Stimulated activated effector memory CD8-positive, alpha-beta T cell treated with anti-CD3 and anti-CD28 coated beads, Interleukin-12 subunit alpha, Interleukin-12 subunit beta, amount 100 ng/mL, for 72 hours (primary cell): Measurements from ENCODE around the gene RFX3.

Experiments used
- ATAC-seq: fragments of 150-1000 bp; cut with Tn5 transposase; 2 replicates; pipeline ENCODE4 v1.10.0; 2021
- DNase-seq, 2 donors: peaks; one replicate each; pipeline ENCODE4 v3.0.0; 2021 to 2022; ENCODE audit warnings: low spot score in 2 of 2
- H3K27ac Mint-ChIP-seq: one replicate; pipeline ENCODE4 v1.8.0; 2022; ENCODE audit warnings: mild to moderate bottlenecking, mixed read lengths
- H3K36me3 Mint-ChIP-seq: one replicate; pipeline ENCODE4 v1.8.0; 2022; ENCODE audit warnings: mild to moderate bottlenecking, mixed read lengths
- H3K4me1 Mint-ChIP-seq: one replicate; pipeline ENCODE4 v1.8.0; 2022; ENCODE audit warnings: mixed read lengths
- H3K4me3 Mint-ChIP-seq: one replicate; pipeline ENCODE4 v1.8.0; 2022; ENCODE audit warnings: mild to moderate bottlenecking, mixed read lengths
- H3K9me3 Mint-ChIP-seq: one replicate; pipeline ENCODE4 v1.8.0; 2022; ENCODE audit warnings: mixed read lengths

RFX3 gene

DNA sequence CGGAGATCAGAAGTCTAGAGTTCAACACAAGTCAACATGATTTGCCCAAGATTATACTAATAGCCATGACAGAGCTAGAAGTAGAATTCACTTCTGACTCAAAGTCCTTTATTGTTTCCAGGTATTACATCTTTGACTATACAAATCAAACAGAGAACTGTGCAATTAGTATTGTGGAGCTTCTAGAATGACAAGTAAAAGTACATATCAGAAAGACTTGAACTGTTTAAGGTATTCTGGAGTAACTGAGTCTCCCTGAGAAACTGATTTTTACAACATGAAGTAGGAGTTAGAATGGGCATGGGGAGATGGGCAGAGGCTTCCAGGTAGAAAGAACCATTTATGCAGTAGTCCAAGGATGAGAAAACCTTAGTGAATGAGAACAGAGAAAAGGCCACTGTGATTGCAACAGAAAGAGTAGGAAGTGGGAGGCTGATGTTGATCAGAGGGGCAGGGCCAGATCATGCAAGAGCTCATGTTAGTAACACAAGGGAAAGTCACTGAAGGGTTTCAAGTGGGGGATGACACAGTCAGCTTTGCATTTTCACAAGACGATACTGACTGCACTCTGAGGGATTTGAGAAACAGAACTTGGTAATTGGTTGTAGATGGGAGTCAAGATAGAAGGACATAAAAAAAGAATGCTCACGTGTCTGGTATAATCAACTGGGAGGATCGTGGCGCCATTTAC is 280.7 kb downstream of the RFX3 start:
- Mint-ChIP-seq H3K4me1 (no peaks in the 10 kb centered on the region), H3K4me3 (no peak overlapping the region), H3K9me3 (no peaks in the 10 kb centered on the region), H3K27ac (no peak overlapping the region), H3K36me3 (no peaks in the 10 kb centered on the region)
- DNase-seq (peak in 1 of 2 donors; percentile 48), ATAC-seq (peak; percentile 73)

- ATAC-seq: no peak
- H3K27ac Mint-ChIP-seq: no peak overlapping the region
These were observed 282.1 kb downstream of the RFX3 start for GRCh38 chr9:3243683-3244082.

GRCh38 chr9:3241290-3241689 is 284.5 kb downstream of the RFX3 start:
- Mint-ChIP-seq H3K4me1 (no peaks in the 10 kb centered on the region), H3K36me3 (no peaks in the 10 kb centered on the region), H3K27ac (no peak overlapping the region), H3K4me3 (no peak overlapping the region), H3K9me3 (no peaks in the 10 kb centered on the region)
- DNase-seq (no peak), ATAC-seq (no peak)

More at GRCh38 chr9:3243683-3244082, 282.1 kb downstream of the RFX3 start:
- no peak overlapping the region for H3K4me3 Mint-ChIP-seq
- no peak for DNase-seq
- H3K9me3 Mint-ChIP-seq: no peaks in the 10 kb centered on the region
- no peaks in the 10 kb centered on the region for H3K36me3 Mint-ChIP-seq
- no peaks in the 10 kb centered on the region for H3K4me1 Mint-ChIP-seq

GRCh38 chr9:3240656-3241268 is 285.0 kb downstream of the RFX3 start:
- no peak overlapping the region for H3K27ac Mint-ChIP-seq
- no peaks in the 10 kb centered on the region for H3K4me1 Mint-ChIP-seq
- ATAC-seq: peak; percentile 89
- H3K4me3 Mint-ChIP-seq: no peak overlapping the region
- peak; percentile 24 to 71 for DNase-seq
- no peaks in the 10 kb centered on the region for H3K36me3 Mint-ChIP-seq
- H3K9me3 Mint-ChIP-seq: no peaks in the 10 kb centered on the region

DNA sequence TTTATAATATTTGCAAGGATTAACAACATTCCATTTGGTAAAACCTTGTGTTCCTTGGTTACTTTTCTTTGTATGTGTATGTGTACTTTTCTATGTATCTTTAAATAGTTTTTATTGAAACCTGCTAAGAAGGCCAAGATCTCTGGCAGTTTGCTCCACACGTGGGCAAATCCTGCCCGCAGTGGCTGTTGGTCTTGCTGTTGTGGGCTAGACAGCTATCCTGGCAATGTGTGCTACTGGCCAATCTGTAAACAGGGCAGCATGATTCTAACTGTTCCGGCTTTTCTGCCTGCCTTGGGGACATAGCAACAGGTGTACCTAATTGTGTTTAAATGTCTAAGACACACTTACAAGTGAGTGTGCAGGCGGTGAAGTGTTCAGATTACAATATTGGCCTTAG is 286.6 kb downstream of the RFX3 start:
- ATAC-seq (no peak), DNase-seq (no peak)
- H3K9me3 Mint-ChIP-seq: no peaks in the 10 kb centered on the region
- H3K27ac Mint-ChIP-seq: no peak overlapping the region
- H3K4me1 Mint-ChIP-seq: no peaks in the 10 kb centered on the region
- no peaks in the 10 kb centered on the region for H3K36me3 Mint-ChIP-seq
- no peak overlapping the region for H3K4me3 Mint-ChIP-seq

GRCh38 chr9:3238236-3238635 is 287.6 kb downstream of the RFX3 start:
- Mint-ChIP-seq H3K4me1 (no peaks in the 10 kb centered on the region), H3K4me3 (no peak overlapping the region), H3K27ac (no peak overlapping the region), H3K9me3 (no peaks in the 10 kb centered on the region), H3K36me3 (no peaks in the 10 kb centered on the region)
- ATAC-seq (no peak), DNase-seq (no peak)

GRCh38 chr9:3237121-3237520 is 288.7 kb downstream of the RFX3 start:
- no peak overlapping the region for H3K27ac Mint-ChIP-seq
- no peak overlapping the region for H3K4me3 Mint-ChIP-seq

GRCh38 chr9:3235497-3235896 is 290.3 kb downstream of the RFX3 start:
- no peaks in the 10 kb centered on the region for H3K36me3 Mint-ChIP-seq
- H3K27ac Mint-ChIP-seq: no peak overlapping the region
- ATAC-seq: no peak
- H3K4me3 Mint-ChIP-seq: no peak overlapping the region
- no peaks in the 10 kb centered on the region for H3K9me3 Mint-ChIP-seq
- no peaks in the 10 kb centered on the region for H3K4me1 Mint-ChIP-seq
- DNase-seq: no peak

More at GRCh38 chr9:3237121-3237520, 288.7 kb downstream of the RFX3 start:
- no peak for ATAC-seq
- no peak for DNase-seq
- no peaks in the 10 kb centered on the region for H3K9me3 Mint-ChIP-seq
- no peaks in the 10 kb centered on the region for H3K36me3 Mint-ChIP-seq
- no peaks in the 10 kb centered on the region for H3K4me1 Mint-ChIP-seq

- no peaks in the 10 kb centered on the region for H3K9me3 Mint-ChIP-seq
- no peak for DNase-seq
- H3K4me3 Mint-ChIP-seq: no peak overlapping the region
These were observed 300.9 kb downstream of the RFX3 start for GRCh38 chr9:3224931-3225330.

DNA sequence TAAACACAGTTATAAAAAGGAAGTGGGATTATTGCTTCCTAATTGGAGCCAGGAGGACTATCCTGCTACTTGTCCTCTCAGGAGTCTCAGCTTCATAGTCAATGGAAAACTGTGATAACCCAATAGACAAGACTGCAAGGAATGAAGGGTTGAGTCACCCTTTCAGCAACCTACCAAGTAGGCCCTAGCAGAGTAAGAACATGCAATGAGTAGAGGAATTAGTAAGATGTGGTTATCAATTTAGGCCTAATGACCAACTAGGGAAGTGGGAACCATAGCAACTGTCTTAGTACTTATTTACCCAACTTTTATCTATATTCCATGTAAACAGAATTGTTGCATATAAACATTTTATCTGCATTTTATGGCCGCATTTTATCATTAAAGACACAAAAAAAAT is 310.1 kb downstream of the RFX3 start:
- ATAC-seq (peak; percentile 44), DNase-seq (no peak)
- Mint-ChIP-seq H3K4me1 (no peaks in the 10 kb centered on the region), H3K4me3 (no peak overlapping the region), H3K9me3 (no peaks in the 10 kb centered on the region), H3K36me3 (no peaks in the 10 kb centered on the region), H3K27ac (no peak overlapping the region)

More at GRCh38 chr9:3224931-3225330, 300.9 kb downstream of the RFX3 start:
- no peak overlapping the region for H3K27ac Mint-ChIP-seq
- ATAC-seq: no peak
- peaks cover 17% of the 10 kb centered on the region for H3K36me3 Mint-ChIP-seq
- H3K4me1 Mint-ChIP-seq: no peaks in the 10 kb centered on the region

DNA sequence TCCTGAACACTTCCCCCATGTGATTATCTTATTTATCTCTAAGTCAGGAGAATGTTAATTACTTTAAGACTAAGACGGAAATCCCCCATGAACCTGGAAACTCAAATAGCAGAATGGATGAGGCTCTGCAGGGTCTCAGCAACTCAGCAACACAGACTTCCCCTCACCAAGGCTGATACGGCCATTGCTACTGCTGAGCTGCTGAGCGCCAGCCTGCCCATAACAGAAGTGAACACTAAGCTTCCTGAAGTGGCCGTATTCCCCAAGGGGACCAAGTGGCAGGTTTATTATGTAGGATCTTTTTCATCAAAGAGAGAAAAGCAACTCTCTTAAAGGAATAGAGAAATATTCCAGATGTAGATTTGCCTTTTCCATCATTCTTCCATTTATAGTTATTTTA is 311.1 kb downstream of the RFX3 start:
- ATAC-seq: no peak
- no peak for DNase-seq
- Mint-ChIP-seq H3K9me3 (no peaks in the 10 kb centered on the region), H3K36me3 (no peaks in the 10 kb centered on the region), H3K27ac (no peak overlapping the region), H3K4me3 (no peak overlapping the region), H3K4me1 (no peaks in the 10 kb centered on the region)

DNA sequence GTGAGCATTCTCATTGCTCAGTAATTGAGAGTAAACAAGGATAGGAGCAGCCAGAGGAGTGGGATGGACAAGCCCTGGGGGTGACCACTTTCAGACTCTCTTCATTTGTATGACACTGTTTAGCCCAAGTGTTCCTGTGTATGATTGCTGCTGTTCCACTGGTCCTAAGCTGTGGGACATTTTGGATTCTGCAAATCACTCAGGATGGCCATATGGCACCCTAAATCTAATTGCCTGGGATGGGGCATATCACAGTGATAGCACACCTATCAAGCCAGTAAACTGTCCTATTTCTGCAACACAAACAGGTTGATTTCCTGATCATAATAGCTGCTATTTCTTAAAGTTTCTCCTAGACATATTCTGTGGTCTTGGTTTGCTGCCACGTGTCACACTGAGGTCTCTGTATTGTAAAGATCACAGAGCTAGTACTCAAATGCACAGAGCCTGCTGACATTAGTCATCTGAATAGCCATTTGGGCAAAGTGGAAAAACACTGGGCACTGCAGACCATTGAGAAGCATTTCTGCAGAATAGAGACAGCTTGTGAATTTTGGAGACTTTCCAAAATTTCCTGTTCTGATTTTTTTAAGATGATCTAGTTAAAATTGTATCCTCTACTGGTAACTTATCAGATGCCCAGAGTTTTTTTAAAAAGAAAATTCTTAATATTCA is 320.2 kb downstream of the RFX3 start:
- H3K9me3 Mint-ChIP-seq: no peaks in the 10 kb centered on the region
- no peaks in the 10 kb centered on the region for H3K4me1 Mint-ChIP-seq
- no peak overlapping the region for H3K4me3 Mint-ChIP-seq
- no peaks in the 10 kb centered on the region for H3K36me3 Mint-ChIP-seq
- no peak overlapping the region for H3K27ac Mint-ChIP-seq
- DNase-seq (no peak), ATAC-seq (peak; percentile 21)

- no peak overlapping the region for H3K4me3 Mint-ChIP-seq
- H3K36me3 Mint-ChIP-seq: no peaks in the 10 kb centered on the region
- H3K27ac Mint-ChIP-seq: no peak overlapping the region
- no peak for ATAC-seq
- no peaks in the 10 kb centered on the region for H3K4me1 Mint-ChIP-seq
- no peaks in the 10 kb centered on the region for H3K9me3 Mint-ChIP-seq
- DNase-seq: no peak
These were observed 325.4 kb downstream of the RFX3 start for GRCh38 chr9:3200331-3200774.

GRCh38 chr9:3193791-3194190 is 332.0 kb downstream of the RFX3 start:
- Mint-ChIP-seq H3K4me3 (no peak overlapping the region), H3K4me1 (no peaks in the 10 kb centered on the region), H3K27ac (no peak overlapping the region), H3K9me3 (no peaks in the 10 kb centered on the region), H3K36me3 (no peaks in the 10 kb centered on the region)
- no peak for DNase-seq
- no peak for ATAC-seq

DNA sequence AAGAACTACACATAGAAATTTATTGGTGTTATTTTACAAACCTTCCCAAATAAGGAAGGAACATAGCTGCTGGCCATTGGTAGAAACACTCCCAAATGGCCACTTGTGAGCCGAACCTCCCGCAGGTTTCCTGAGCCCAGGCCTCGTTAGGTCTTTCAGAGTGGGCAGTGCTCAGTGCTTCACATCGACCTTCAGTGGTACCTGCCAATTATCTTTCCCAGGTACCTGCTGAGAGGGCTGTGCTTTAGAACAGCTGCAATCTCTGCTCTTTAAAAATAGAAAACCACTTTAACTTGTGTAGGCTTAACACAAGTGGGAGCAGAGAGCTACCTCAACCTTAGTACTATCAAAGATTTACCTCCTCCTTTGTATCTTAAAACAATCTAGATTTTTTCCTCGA is 334.1 kb downstream of the RFX3 start:
- no peak for DNase-seq
- no peaks in the 10 kb centered on the region for H3K36me3 Mint-ChIP-seq

More for the DNA sequence above, 334.1 kb downstream of the RFX3 start:
- Mint-ChIP-seq H3K4me3 (no peak overlapping the region), H3K4me1 (no peaks in the 10 kb centered on the region), H3K9me3 (no peaks in the 10 kb centered on the region), H3K27ac (no peak overlapping the region)
- no peak for ATAC-seq
